Activated naive CD4-positive, alpha-beta T cell treated with anti-CD3 and anti-CD28 coated beads, Interleukin-2, amount 50 U/mL, for 24 hours (primary cell): Measurements from ENCODE around the gene MN1.
A peak's percentile ranks its signal among the peaks of the same experiment; 100 is the strongest.
"Not testable (repeated sequence)": the region's sequence is repeated elsewhere in the genome, so short reads cannot be mapped to it uniquely, and the experiment has no call there.

Source experiments
- H3K27ac Mint-ChIP-seq: one replicate; pipeline ENCODE4 v1.8.0; 2021; ENCODE audit warnings: mild to moderate bottlenecking, mixed read lengths
- H3K27me3 Mint-ChIP-seq: one replicate; pipeline ENCODE4 v1.8.0; 2021; ENCODE audit warnings: mixed read lengths
- H3K36me3 Mint-ChIP-seq: one replicate; pipeline ENCODE4 v1.8.0; 2021; ENCODE audit warnings: mixed read lengths
- H3K4me1 Mint-ChIP-seq: one replicate; pipeline ENCODE4 v1.8.0; 2021; ENCODE audit warnings: mixed read lengths
- H3K4me3 Mint-ChIP-seq: one replicate; pipeline ENCODE4 v1.8.0; 2021; ENCODE audit warnings: mild to moderate bottlenecking, mixed read lengths
- H3K9me3 Mint-ChIP-seq: one replicate; pipeline ENCODE4 v1.8.0; 2021; ENCODE audit warnings: mixed read lengths

MN1 gene

GRCh38 chr22:27751277-27752070 is 50.1 kb downstream of the MN1 start:
- H3K9me3 Mint-ChIP-seq: no peaks in the 10 kb centered on the region
- no peak overlapping the region for H3K4me3 Mint-ChIP-seq
- no peaks in the 10 kb centered on the region for H3K36me3 Mint-ChIP-seq
- no peaks in the 10 kb centered on the region for H3K4me1 Mint-ChIP-seq
- H3K27me3 Mint-ChIP-seq: peaks cover 5% of the 10 kb centered on the region
- H3K27ac Mint-ChIP-seq: no peak overlapping the region

- no peaks in the 10 kb centered on the region for H3K4me1 Mint-ChIP-seq
- H3K9me3 Mint-ChIP-seq: no peaks in the 10 kb centered on the region
- no peak overlapping the region for H3K4me3 Mint-ChIP-seq
- H3K36me3 Mint-ChIP-seq: no peaks in the 10 kb centered on the region
- no peak overlapping the region for H3K27ac Mint-ChIP-seq
- peaks cover 5% of the 10 kb centered on the region for H3K27me3 Mint-ChIP-seq
These were observed 50.8 kb downstream of the MN1 start for GRCh38 chr22:27750584-27751265.

GRCh38 chr22:27749597-27750225 is 51.8 kb downstream of the MN1 start:
- H3K4me3 Mint-ChIP-seq: no peak overlapping the region
- H3K36me3 Mint-ChIP-seq: no peaks in the 10 kb centered on the region
- H3K9me3 Mint-ChIP-seq: no peaks in the 10 kb centered on the region
- peak overlapping the region; percentile 39 for H3K27ac Mint-ChIP-seq
- peaks cover 5% of the 10 kb centered on the region for H3K27me3 Mint-ChIP-seq
- H3K4me1 Mint-ChIP-seq: no peaks in the 10 kb centered on the region

- Mint-ChIP-seq H3K36me3 (no peaks in the 10 kb centered on the region), H3K9me3 (no peaks in the 10 kb centered on the region), H3K4me3 (no peak overlapping the region), H3K4me1 (no peaks in the 10 kb centered on the region), H3K27ac (no peak overlapping the region), H3K27me3 (peaks cover 5% of the 10 kb centered on the region)
These were observed 52.8 kb downstream of the MN1 start for GRCh38 chr22:27748751-27749191.

- Mint-ChIP-seq H3K27me3 (peaks cover 5% of the 10 kb centered on the region), H3K9me3 (no peaks in the 10 kb centered on the region), H3K36me3 (no peaks in the 10 kb centered on the region), H3K27ac (no peak overlapping the region), H3K4me3 (no peak overlapping the region), H3K4me1 (no peaks in the 10 kb centered on the region)
These were observed 53.2 kb downstream of the MN1 start for GRCh38 chr22:27748349-27748748.

GRCh38 chr22:27747396-27748221 is 53.9 kb downstream of the MN1 start:
- Mint-ChIP-seq H3K27ac (no peak overlapping the region), H3K36me3 (no peaks in the 10 kb centered on the region), H3K9me3 (no peaks in the 10 kb centered on the region), H3K4me1 (no peaks in the 10 kb centered on the region), H3K27me3 (peaks cover 5% of the 10 kb centered on the region), H3K4me3 (no peak overlapping the region)

- no peaks in the 10 kb centered on the region for H3K4me1 Mint-ChIP-seq
- H3K27me3 Mint-ChIP-seq: peaks cover 5% of the 10 kb centered on the region
- H3K9me3 Mint-ChIP-seq: no peaks in the 10 kb centered on the region
These were observed 54.6 kb downstream of the MN1 start for GRCh38 chr22:27746918-27747317.

GRCh38 chr22:27745809-27746208 is 55.7 kb downstream of the MN1 start:
- Mint-ChIP-seq H3K27me3 (peaks cover 5% of the 10 kb centered on the region), H3K4me1 (no peaks in the 10 kb centered on the region), H3K9me3 (no peaks in the 10 kb centered on the region), H3K27ac (no peak overlapping the region), H3K4me3 (no peak overlapping the region), H3K36me3 (no peaks in the 10 kb centered on the region)

More at GRCh38 chr22:27746918-27747317, 54.6 kb downstream of the MN1 start:
- Mint-ChIP-seq H3K36me3 (no peaks in the 10 kb centered on the region), H3K4me3 (no peak overlapping the region), H3K27ac (no peak overlapping the region)

GRCh38 chr22:27745154-27745553 is 56.4 kb downstream of the MN1 start:
- H3K4me3 Mint-ChIP-seq: no peak overlapping the region
- no peaks in the 10 kb centered on the region for H3K9me3 Mint-ChIP-seq
- H3K27ac Mint-ChIP-seq: no peak overlapping the region
- H3K27me3 Mint-ChIP-seq: peaks cover 5% of the 10 kb centered on the region
- no peaks in the 10 kb centered on the region for H3K36me3 Mint-ChIP-seq
- no peaks in the 10 kb centered on the region for H3K4me1 Mint-ChIP-seq

- H3K27me3 Mint-ChIP-seq, H3K4me3 Mint-ChIP-seq, H3K27ac Mint-ChIP-seq, H3K9me3 Mint-ChIP-seq, H3K36me3 Mint-ChIP-seq, H3K4me1 Mint-ChIP-seq: not testable (repeated sequence)
These were observed 57.5 kb downstream of the MN1 start for GRCh38 chr22:27744078-27744477.

- H3K4me3 Mint-ChIP-seq: no peak overlapping the region
These were observed 61.3 kb downstream of the MN1 start for GRCh38 chr22:27740202-27740748.

GRCh38 chr22:27737521-27737920 is 64.0 kb downstream of the MN1 start:
- H3K27me3 Mint-ChIP-seq: no peaks in the 10 kb centered on the region
- H3K4me3 Mint-ChIP-seq: no peak overlapping the region
- H3K4me1 Mint-ChIP-seq: no peaks in the 10 kb centered on the region
- H3K36me3 Mint-ChIP-seq: no peaks in the 10 kb centered on the region
- H3K27ac Mint-ChIP-seq: no peak overlapping the region
- peaks cover 5% of the 10 kb centered on the region for H3K9me3 Mint-ChIP-seq

More at GRCh38 chr22:27740202-27740748, 61.3 kb downstream of the MN1 start:
- H3K4me1 Mint-ChIP-seq: no peaks in the 10 kb centered on the region
- no peak overlapping the region for H3K27ac Mint-ChIP-seq
- no peaks in the 10 kb centered on the region for H3K36me3 Mint-ChIP-seq
- no peaks in the 10 kb centered on the region for H3K27me3 Mint-ChIP-seq
- H3K9me3 Mint-ChIP-seq: peaks cover 5% of the 10 kb centered on the region

GRCh38 chr22:27734066-27734465 is 67.5 kb downstream of the MN1 start:
- Mint-ChIP-seq H3K36me3 (no peaks in the 10 kb centered on the region), H3K9me3 (peaks cover 5% of the 10 kb centered on the region), H3K27ac (no peak overlapping the region), H3K4me1 (no peaks in the 10 kb centered on the region), H3K27me3 (peaks cover 4% of the 10 kb centered on the region), H3K4me3 (no peak overlapping the region)

GRCh38 chr22:27732841-27733240 is 68.7 kb downstream of the MN1 start:
- Mint-ChIP-seq H3K27me3 (peaks cover 4% of the 10 kb centered on the region), H3K27ac (no peak overlapping the region), H3K36me3 (no peaks in the 10 kb centered on the region), H3K4me1 (no peaks in the 10 kb centered on the region), H3K4me3 (no peak overlapping the region), H3K9me3 (no peaks in the 10 kb centered on the region)

GRCh38 chr22:27732391-27732790 is 69.2 kb downstream of the MN1 start:
- no peak overlapping the region for H3K27ac Mint-ChIP-seq
- H3K36me3 Mint-ChIP-seq: no peaks in the 10 kb centered on the region
- H3K9me3 Mint-ChIP-seq: no peaks in the 10 kb centered on the region
- H3K4me1 Mint-ChIP-seq: no peaks in the 10 kb centered on the region
- H3K27me3 Mint-ChIP-seq: peaks cover 4% of the 10 kb centered on the region
- H3K4me3 Mint-ChIP-seq: no peak overlapping the region
